PFSK-1 (cell line): Measurements from ENCODE around the gene SGIP1.

ENCODE experiments used
- FOXP2 ChIP-seq: optimal IDR thresholded peaks from 2 replicates; pipeline ENCODE3; 2011; ENCODE audit warnings: borderline replicate concordance, control low read depth, inconsistent platforms; ENCODE audit not compliant: insufficient read depth; ENCODE audit errors: extremely low read length, extremely low read depth
- POLR2AphosphoS5 ChIP-seq: IDR thresholded peaks from 2 replicates; pipeline ENCODE4 v1.6.1; 2012; ENCODE audit warnings: low read depth, mild to moderate bottlenecking, control low read depth, low read length, moderate library complexity
- SIN3A ChIP-seq: IDR thresholded peaks from 2 replicates; pipeline ENCODE4 v1.6.1; 2012; ENCODE audit warnings: mild to moderate bottlenecking, low read length, moderate library complexity, borderline replicate concordance; ENCODE audit not compliant: insufficient read depth
- TAF1 ChIP-seq: IDR thresholded peaks from 2 replicates; pipeline ENCODE4 v1.6.1; 2012; ENCODE audit warnings: low read length, control low read depth, borderline replicate concordance; ENCODE audit not compliant: insufficient read depth
- TF ChIP-seq, protein P1 (sequence below), 2 experiments: IDR thresholded peaks; 2 replicates each; pipeline versions ENCODE4 v1.6.1 to v1.8.0; 2011 to 2012; ENCODE audit warnings: low read depth in 2 of 2, low read length in 2 of 2, control low read depth in 1 of 2, inconsistent platforms in 1 of 2, mild to moderate bottlenecking in 1 of 2, moderate library complexity in 1 of 2; ENCODE audit not compliant: insufficient read depth in 1 of 2

The SGIP1 gene

DNA sequence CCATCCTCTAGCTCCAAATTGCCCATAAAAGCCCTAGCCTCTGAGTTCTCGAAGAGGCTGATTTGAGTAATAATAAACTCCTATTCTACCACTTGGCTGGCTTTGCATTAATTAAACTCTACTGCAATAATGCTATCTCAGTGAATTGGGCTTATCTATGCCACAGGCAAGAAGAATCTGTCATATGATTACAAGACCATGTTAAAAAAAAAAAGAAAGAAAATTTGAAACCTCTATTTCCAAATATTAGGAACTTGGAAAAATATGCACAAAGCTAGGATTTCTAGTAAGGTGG, 27.6 kb upstream of the SGIP1 start:
- TF ChIP-seq POLR2AphosphoS5: no peak
- no peak for TF ChIP-seq SIN3A
- TF ChIP-seq, protein P1, sequence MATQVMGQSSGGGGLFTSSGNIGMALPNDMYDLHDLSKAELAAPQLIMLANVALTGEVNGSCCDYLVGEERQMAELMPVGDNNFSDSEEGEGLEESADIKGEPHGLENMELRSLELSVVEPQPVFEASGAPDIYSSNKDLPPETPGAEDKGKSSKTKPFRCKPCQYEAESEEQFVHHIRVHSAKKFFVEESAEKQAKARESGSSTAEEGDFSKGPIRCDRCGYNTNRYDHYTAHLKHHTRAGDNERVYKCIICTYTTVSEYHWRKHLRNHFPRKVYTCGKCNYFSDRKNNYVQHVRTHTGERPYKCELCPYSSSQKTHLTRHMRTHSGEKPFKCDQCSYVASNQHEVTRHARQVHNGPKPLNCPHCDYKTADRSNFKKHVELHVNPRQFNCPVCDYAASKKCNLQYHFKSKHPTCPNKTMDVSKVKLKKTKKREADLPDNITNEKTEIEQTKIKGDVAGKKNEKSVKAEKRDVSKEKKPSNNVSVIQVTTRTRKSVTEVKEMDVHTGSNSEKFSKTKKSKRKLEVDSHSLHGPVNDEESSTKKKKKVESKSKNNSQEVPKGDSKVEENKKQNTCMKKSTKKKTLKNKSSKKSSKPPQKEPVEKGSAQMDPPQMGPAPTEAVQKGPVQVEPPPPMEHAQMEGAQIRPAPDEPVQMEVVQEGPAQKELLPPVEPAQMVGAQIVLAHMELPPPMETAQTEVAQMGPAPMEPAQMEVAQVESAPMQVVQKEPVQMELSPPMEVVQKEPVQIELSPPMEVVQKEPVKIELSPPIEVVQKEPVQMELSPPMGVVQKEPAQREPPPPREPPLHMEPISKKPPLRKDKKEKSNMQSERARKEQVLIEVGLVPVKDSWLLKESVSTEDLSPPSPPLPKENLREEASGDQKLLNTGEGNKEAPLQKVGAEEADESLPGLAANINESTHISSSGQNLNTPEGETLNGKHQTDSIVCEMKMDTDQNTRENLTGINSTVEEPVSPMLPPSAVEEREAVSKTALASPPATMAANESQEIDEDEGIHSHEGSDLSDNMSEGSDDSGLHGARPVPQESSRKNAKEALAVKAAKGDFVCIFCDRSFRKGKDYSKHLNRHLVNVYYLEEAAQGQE (IDR thresholded peaks at IDR 0.05; ENCODE audit: insufficient read depth in 1 of 2, low read depth in 2 of 2, low read length in 2 of 2): no peak
- no peak for TF ChIP-seq FOXP2
- TF ChIP-seq TAF1: no peak

GRCh38 chr1:66506991-66507390, 27.0 kb upstream of the SGIP1 start:
- TF ChIP-seq, protein P1 (IDR thresholded peaks at IDR 0.05; ENCODE audit: insufficient read depth in 1 of 2, low read depth in 2 of 2, low read length in 2 of 2): no peak
- TF ChIP-seq SIN3A: no peak
- TF ChIP-seq POLR2AphosphoS5: no peak
- no peak for TF ChIP-seq TAF1
- no peak for TF ChIP-seq FOXP2

- TF ChIP-seq, protein P1 (IDR thresholded peaks at IDR 0.05; ENCODE audit: insufficient read depth in 1 of 2, low read depth in 2 of 2, low read length in 2 of 2): no peak
- no peak for TF ChIP-seq POLR2AphosphoS5
- TF ChIP-seq TAF1: no peak
- TF ChIP-seq SIN3A: no peak
- no peak for TF ChIP-seq FOXP2
Measured at GRCh38 chr1:66510407-66510806, 23.5 kb upstream of the SGIP1 start.

DNA sequence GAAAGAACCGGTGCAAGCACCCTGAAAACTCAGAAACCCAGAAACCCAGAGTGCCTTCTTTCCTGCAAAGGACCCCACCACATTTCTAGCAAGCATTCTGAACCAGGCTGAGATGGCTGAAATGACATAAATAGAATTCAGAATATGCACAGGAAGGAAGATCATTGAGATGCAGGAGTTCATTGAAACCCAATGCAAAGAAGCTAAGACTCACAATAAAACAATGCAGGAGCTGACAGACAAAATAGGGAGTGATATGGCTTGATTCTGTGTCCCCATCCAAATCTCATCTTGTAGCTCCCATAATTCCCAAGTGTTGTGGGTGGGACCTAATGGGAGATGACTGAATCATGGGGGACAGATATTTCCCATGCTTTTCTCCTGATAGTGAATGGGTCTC, 22.8 kb upstream of the SGIP1 start:
- no peak for TF ChIP-seq POLR2AphosphoS5
- TF ChIP-seq FOXP2: no peak
- TF ChIP-seq, protein P1 (IDR thresholded peaks at IDR 0.05; ENCODE audit: insufficient read depth in 1 of 2, low read depth in 2 of 2, low read length in 2 of 2): no peak
- no peak for TF ChIP-seq SIN3A
- no peak for TF ChIP-seq TAF1

GRCh38 chr1:66517959-66518358, 16.0 kb upstream of the SGIP1 start:
- TF ChIP-seq TAF1 (no peak), POLR2AphosphoS5 (no peak)
